WTC11 (cell line): ENCODE results near the gene TPM4. TPM values are rescaled to one million over a fixed set of nuclear protein-coding genes. Genes with fewer than 3 reads are reported as not detected.

Source experiments
- ATAC-seq: fragments of 200-7000 bp; cut with Tn5 transposase; 2 replicates; pipeline ENCODE4 v1.10.0; 2021; ENCODE audit warnings: mild to moderate bottlenecking, moderate library complexity
- CTCF ChIA-PET: fragments of 300-600 bp; sonication (Branson Sonifier 250); formaldehyde crosslinking; loops from one replicate; lab custom pipeline; 2021; ENCODE audit warnings: antibody characterized with exemption; lab: Charles Lee
- POLR2A ChIA-PET: fragments of 350-600 bp; sonication (Branson Sonifier 250); formaldehyde crosslinking; loops from one replicate; lab custom pipeline; 2021; ENCODE audit warnings: antibody characterized with exemption; lab: Charles Lee
- DNase-seq: peaks from one replicate; pipeline ENCODE4 v3.0.0; 2021; ENCODE audit warnings: low spot score
- H3K27ac Mint-ChIP-seq: 2 replicates; pipeline ENCODE4 v1.8.0; 2021; ENCODE audit warnings: mixed read lengths
- H3K27me3 Mint-ChIP-seq: 2 replicates; pipeline ENCODE4 v1.8.0; 2021; ENCODE audit warnings: low read depth, mild to moderate bottlenecking, moderate library complexity, mixed read lengths
- H3K36me3 Mint-ChIP-seq: 2 replicates; pipeline ENCODE4 v1.8.0; 2021; ENCODE audit warnings: mixed read lengths
- H3K4me1 Mint-ChIP-seq: 2 replicates; pipeline ENCODE4 v1.8.0; 2022; ENCODE audit warnings: mixed read lengths
- H3K4me3 Mint-ChIP-seq: 2 replicates; pipeline ENCODE4 v1.8.0; 2021; ENCODE audit warnings: mild to moderate bottlenecking, moderate library complexity, mixed read lengths
- H3K9me3 Mint-ChIP-seq: 2 replicates; pipeline ENCODE4 v1.8.0; 2021; ENCODE audit warnings: mixed read lengths
- ATF1 ChIP-seq: sonication (generic); formaldehyde crosslinking; IDR thresholded peaks from 2 replicates; pipeline ENCODE4 v1.8.1; 2023; ENCODE audit warnings: mild to moderate bottlenecking, moderate library complexity, missing genetic modification reagents
- CBFB ChIP-seq: sonication (generic); formaldehyde crosslinking; IDR thresholded peaks from 2 replicates; pipeline ENCODE4 v1.8.1; 2022; ENCODE audit warnings: mild to moderate bottlenecking, low read depth, missing genetic modification reagents
- CDX4 ChIP-seq: fragments of 250-450 bp; sonication (Bioruptor Pico); IDR thresholded peaks from 2 replicates; pipeline ENCODE4 v1.9.0; 2021; ENCODE audit warnings: moderate library complexity, mild to moderate bottlenecking, inconsistent platforms, borderline replicate concordance
- CREB1 ChIP-seq: sonication (generic); formaldehyde crosslinking; IDR thresholded peaks from 2 replicates; pipeline ENCODE4 v1.8.0; 2023; ENCODE audit warnings: mild to moderate bottlenecking, missing genetic modification reagents
- E2F4 ChIP-seq: sonication (generic); formaldehyde crosslinking; IDR thresholded peaks from 2 replicates; pipeline ENCODE4 v1.8.1; 2022; ENCODE audit warnings: low read depth, mild to moderate bottlenecking, moderate library complexity, missing genetic modification reagents, borderline replicate concordance
- FOXP4 ChIP-seq: sonication (generic); formaldehyde crosslinking; IDR thresholded peaks from 2 replicates; pipeline ENCODE4 v1.8.0; 2022; ENCODE audit warnings: mild to moderate bottlenecking, missing genetic modification reagents
- HMGXB4 ChIP-seq: sonication (generic); formaldehyde crosslinking; IDR thresholded peaks from 2 replicates; pipeline ENCODE4 v1.8.1; 2023; ENCODE audit warnings: mild to moderate bottlenecking, moderate library complexity, missing genetic modification reagents
- IRF2 ChIP-seq: sonication (generic); formaldehyde crosslinking; IDR thresholded peaks from 2 replicates; pipeline ENCODE4 v1.8.0; 2022; ENCODE audit warnings: low read depth, missing genetic modification reagents, borderline replicate concordance
- MYBL2 ChIP-seq: sonication (generic); formaldehyde crosslinking; IDR thresholded peaks from 2 replicates; pipeline ENCODE4 v1.8.1; 2023; ENCODE audit warnings: mild to moderate bottlenecking, moderate library complexity, missing genetic modification reagents
- NFATC4 ChIP-seq: fragments of 250-450 bp; sonication (Bioruptor Pico); IDR thresholded peaks from 2 replicates; pipeline ENCODE4 v1.9.0; 2021; ENCODE audit warnings: mild to moderate bottlenecking
- PRRX2 ChIP-seq: fragments of 250-450 bp; sonication (Bioruptor Pico); IDR thresholded peaks from 2 replicates; pipeline ENCODE4 v1.8.0; 2021; ENCODE audit warnings: mild to moderate bottlenecking
- SOX15 ChIP-seq: fragments of 250-450 bp; sonication (Bioruptor Pico); IDR thresholded peaks from 2 replicates; pipeline ENCODE4 v1.9.0; 2021; ENCODE audit warnings: mild to moderate bottlenecking
- TEAD1 ChIP-seq: sonication (generic); formaldehyde crosslinking; IDR thresholded peaks from 2 replicates; pipeline ENCODE4 v1.8.0; 2022; ENCODE audit warnings: mild to moderate bottlenecking, missing genetic modification reagents
- ZMAT4 ChIP-seq: fragments of 250-450 bp; sonication (Bioruptor Pico); IDR thresholded peaks from 2 replicates; pipeline ENCODE4 v1.9.0; 2021; ENCODE audit warnings: mild to moderate bottlenecking
- ZNF219 ChIP-seq: sonication (generic); formaldehyde crosslinking; IDR thresholded peaks from 2 replicates; pipeline ENCODE4 v1.8.0; 2023; ENCODE audit warnings: missing genetic modification reagents, mild to moderate bottlenecking, borderline replicate concordance
- ZSCAN18 ChIP-seq: fragments of 250-450 bp; sonication (Bioruptor Pico); IDR thresholded peaks from 2 replicates; pipeline ENCODE4 v2.1.2; 2022; ENCODE audit warnings: mild to moderate bottlenecking, moderate library complexity
- total RNA-seq: library from RNA; stranded (reverse); gene quantifications from 3 replicates; pipeline ENCODE4 v1.2.3, GENCODE V29; 2021
- TF ChIP-seq, protein P1 (sequence below): sonication (generic); formaldehyde crosslinking; IDR thresholded peaks from 2 replicates; pipeline ENCODE4 v1.8.0; 2022; ENCODE audit warnings: missing genetic modification reagents
- TF ChIP-seq, protein P2 (sequence below): sonication (generic); formaldehyde crosslinking; IDR thresholded peaks from 2 replicates; pipeline ENCODE4 v1.8.0; 2023; ENCODE audit warnings: missing genetic modification reagents, mild to moderate bottlenecking, borderline replicate concordance

TPM4 gene
- total RNA-seq, 1 experiment from 2014 or later = 302 TPM

DNA sequence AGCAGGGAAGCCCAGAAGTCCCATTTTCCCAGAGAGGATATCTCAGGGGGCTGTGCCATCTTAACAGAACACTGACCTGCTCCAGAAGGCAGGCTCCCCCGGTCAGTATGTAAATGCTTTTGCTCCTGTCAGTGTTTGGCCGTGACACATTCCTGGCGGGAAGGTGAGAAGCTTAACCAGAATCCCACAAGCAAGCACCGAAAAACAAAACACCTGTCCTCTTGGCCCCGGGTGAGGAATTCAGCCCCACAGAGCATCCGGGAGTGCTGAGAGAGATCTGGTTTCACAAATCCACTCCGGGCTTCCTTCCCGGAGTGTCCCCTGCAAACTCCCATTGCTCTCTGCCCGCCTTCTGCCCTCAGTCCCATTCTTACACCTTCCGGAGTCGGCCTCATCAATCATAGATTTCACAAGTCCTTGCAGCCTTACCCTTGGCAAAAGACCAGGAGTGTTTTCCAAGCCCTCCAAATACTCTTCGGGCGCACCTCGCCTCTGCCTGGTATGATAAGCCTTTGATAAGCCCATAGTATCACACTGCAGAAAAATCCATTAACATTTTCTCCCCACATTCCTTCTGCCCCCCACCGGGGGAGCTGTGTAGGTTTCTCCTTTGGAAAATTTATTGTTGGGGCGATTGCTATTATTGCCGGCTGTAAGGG lies 12.2 kb downstream of the TPM4 start:
- Mint-ChIP-seq H3K27me3 (no peaks in the 10 kb centered on the region), H3K4me1 (no peaks in the 10 kb centered on the region), H3K27ac (peak overlapping the region; percentile 49; the same call in 1 of the 2 replicates), H3K4me3 (no peak overlapping the region), H3K9me3 (no peaks in the 10 kb centered on the region), H3K36me3 (peaks cover 91% of the 10 kb centered on the region)
- no peak for DNase-seq
- TF ChIP-seq, protein P1, sequence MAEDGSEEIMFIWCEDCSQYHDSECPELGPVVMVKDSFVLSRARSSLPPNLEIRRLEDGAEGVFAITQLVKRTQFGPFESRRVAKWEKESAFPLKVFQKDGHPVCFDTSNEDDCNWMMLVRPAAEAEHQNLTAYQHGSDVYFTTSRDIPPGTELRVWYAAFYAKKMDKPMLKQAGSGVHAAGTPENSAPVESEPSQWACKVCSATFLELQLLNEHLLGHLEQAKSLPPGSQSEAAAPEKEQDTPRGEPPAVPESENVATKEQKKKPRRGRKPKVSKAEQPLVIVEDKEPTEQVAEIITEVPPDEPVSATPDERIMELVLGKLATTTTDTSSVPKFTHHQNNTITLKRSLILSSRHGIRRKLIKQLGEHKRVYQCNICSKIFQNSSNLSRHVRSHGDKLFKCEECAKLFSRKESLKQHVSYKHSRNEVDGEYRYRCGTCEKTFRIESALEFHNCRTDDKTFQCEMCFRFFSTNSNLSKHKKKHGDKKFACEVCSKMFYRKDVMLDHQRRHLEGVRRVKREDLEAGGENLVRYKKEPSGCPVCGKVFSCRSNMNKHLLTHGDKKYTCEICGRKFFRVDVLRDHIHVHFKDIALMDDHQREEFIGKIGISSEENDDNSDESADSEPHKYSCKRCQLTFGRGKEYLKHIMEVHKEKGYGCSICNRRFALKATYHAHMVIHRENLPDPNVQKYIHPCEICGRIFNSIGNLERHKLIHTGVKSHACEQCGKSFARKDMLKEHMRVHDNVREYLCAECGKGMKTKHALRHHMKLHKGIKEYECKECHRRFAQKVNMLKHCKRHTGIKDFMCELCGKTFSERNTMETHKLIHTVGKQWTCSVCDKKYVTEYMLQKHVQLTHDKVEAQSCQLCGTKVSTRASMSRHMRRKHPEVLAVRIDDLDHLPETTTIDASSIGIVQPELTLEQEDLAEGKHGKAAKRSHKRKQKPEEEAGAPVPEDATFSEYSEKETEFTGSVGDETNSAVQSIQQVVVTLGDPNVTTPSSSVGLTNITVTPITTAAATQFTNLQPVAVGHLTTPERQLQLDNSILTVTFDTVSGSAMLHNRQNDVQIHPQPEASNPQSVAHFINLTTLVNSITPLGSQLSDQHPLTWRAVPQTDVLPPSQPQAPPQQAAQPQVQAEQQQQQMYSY (CRISPR knock-in tag) = no peak
- TF ChIP-seq MYBL2 (CRISPR knock-in tag) (no peak), FOXP4 (CRISPR knock-in tag) (no peak), IRF2 (no peak), CDX4 (CRISPR knock-in tag) (no peak), NFATC4 (no peak), CBFB (no peak), PRRX2 (CRISPR knock-in tag) (no peak), ZNF219 (no peak), TEAD1 (CRISPR knock-in tag) (no peak), ZMAT4 (CRISPR knock-in tag) (no peak), HMGXB4 (CRISPR knock-in tag) (no peak), SOX15 (CRISPR knock-in tag) (no peak), ZSCAN18 (CRISPR knock-in tag) (no peak), E2F4 (CRISPR knock-in tag) (no peak), ATF1 (no peak), CREB1 (CRISPR knock-in tag) (no peak)
- TF ChIP-seq, protein P2, sequence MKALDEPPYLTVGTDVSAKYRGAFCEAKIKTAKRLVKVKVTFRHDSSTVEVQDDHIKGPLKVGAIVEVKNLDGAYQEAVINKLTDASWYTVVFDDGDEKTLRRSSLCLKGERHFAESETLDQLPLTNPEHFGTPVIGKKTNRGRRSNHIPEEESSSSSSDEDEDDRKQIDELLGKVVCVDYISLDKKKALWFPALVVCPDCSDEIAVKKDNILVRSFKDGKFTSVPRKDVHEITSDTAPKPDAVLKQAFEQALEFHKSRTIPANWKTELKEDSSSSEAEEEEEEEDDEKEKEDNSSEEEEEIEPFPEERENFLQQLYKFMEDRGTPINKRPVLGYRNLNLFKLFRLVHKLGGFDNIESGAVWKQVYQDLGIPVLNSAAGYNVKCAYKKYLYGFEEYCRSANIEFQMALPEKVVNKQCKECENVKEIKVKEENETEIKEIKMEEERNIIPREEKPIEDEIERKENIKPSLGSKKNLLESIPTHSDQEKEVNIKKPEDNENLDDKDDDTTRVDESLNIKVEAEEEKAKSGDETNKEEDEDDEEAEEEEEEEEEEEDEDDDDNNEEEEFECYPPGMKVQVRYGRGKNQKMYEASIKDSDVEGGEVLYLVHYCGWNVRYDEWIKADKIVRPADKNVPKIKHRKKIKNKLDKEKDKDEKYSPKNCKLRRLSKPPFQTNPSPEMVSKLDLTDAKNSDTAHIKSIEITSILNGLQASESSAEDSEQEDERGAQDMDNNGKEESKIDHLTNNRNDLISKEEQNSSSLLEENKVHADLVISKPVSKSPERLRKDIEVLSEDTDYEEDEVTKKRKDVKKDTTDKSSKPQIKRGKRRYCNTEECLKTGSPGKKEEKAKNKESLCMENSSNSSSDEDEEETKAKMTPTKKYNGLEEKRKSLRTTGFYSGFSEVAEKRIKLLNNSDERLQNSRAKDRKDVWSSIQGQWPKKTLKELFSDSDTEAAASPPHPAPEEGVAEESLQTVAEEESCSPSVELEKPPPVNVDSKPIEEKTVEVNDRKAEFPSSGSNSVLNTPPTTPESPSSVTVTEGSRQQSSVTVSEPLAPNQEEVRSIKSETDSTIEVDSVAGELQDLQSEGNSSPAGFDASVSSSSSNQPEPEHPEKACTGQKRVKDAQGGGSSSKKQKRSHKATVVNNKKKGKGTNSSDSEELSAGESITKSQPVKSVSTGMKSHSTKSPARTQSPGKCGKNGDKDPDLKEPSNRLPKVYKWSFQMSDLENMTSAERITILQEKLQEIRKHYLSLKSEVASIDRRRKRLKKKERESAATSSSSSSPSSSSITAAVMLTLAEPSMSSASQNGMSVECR (CRISPR knock-in tag) = no peak
- ChIA-PET POLR2A (no interaction called here), CTCF (interaction anchor here (0.6 to 1.2 kb wide), 3 partner anchors 15 to 187 kb away, joined by 3 read pairs; no protein-coding TSS in a partner anchor)
- no peak for ATAC-seq
